ENCODE measurements around the gene BHLHE41. TPM values are rescaled to one million over a fixed set of nuclear protein-coding genes. Genes with fewer than 3 reads are reported as not detected.

BHLHE41 gene
- polyA plus RNA-seq, 2 of the 4 experiments (the other 2 are of a cell fraction), result 0.41 to 0.81 TPM

- TF ChIP-seq SMC3 (IDR thresholded peaks at IDR 0.05) (no peak), JUN (IDR thresholded peaks at IDR 0.05) (peak in 1 of 2 experiments; percentile 35; a peak in 1 of 5 replicates), FOSL2 (IDR thresholded peaks at IDR 0.05) (peak; percentile 18; the same call in 1 of the 2 replicates), FOSL2 (CRISPR knock-in tag; IDR thresholded peaks at IDR 0.05) (peak; percentile 77), CEBPB (IDR thresholded peaks at IDR 0.05) (peak; percentile 21 to 56; a peak in 2 of 4 replicates), PHF8 (IDR thresholded peaks at IDR 0.05; ENCODE audit: borderline replicate concordance, low read depth) (no peak), JUNB (IDR thresholded peaks at IDR 0.05) (0 out of 2 replicates have a peak, but pooled peaks have one; percentile 11), ZFP36 (IDR thresholded peaks at IDR 0.05; ENCODE audit: borderline replicate concordance, partially characterized antibody) (no peak), MAX (IDR thresholded peaks at IDR 0.05) (peak; percentile 33; the same call in 1 of the 2 replicates), FOXS1 (CRISPR knock-in tag; IDR thresholded peaks at IDR 0.05) (no peak), HDAC2 (IDR thresholded peaks at IDR 0.05) (0 out of 2 replicates have a peak, but pooled peaks have one; percentile 61), HOXB5 (CRISPR knock-in tag; IDR thresholded peaks at IDR 0.05) (no peak), USF2 (IDR thresholded peaks at IDR 0.05) (no peak)
- POLR2A ChIA-PET, result interaction anchor here (0.8 to 4.7 kb wide), 4 partner anchors 28 to 149 kb away, joined by 3 to 28 read pairs (median 4); no protein-coding TSS in a partner anchor
Observed at GRCh38 chr12:26125400-26126339, 833 bp upstream of the BHLHE41 start.

GRCh38 chr12:26123482-26123980, 1.3 kb downstream of the BHLHE41 start:
- POLR2A ChIA-PET, result interaction anchor here (1.5 to 4.7 kb wide), 4 partner anchors 10 to 151 kb away, joined by 5 to 28 read pairs (median 8); no protein-coding TSS in a partner anchor
- TF ChIP-seq EP300 (IDR thresholded peaks at IDR 0.05), result 0 out of 5 replicates have a peak, but pooled peaks of 1 of the 2 experiments have one; percentile 23
- TF ChIP-seq HMGXB4 (CRISPR knock-in tag; IDR thresholded peaks at IDR 0.05; ENCODE audit: borderline replicate concordance), result no peak
- TF ChIP-seq HES2 (IDR thresholded peaks at IDR 0.05), result no peak
- no peak for TF ChIP-seq HOXB5 (CRISPR knock-in tag; IDR thresholded peaks at IDR 0.05)
- TF ChIP-seq HEYL (CRISPR knock-in tag; IDR thresholded peaks at IDR 0.05), result no peak
- TF ChIP-seq E2F6 (IDR thresholded peaks at IDR 0.05; ENCODE audit: borderline replicate concordance, low read depth), result 0 out of 2 replicates have a peak, but pooled peaks have one; percentile 6
- no peak for TF ChIP-seq NR3C1 (IDR thresholded peaks at IDR 0.05)
- TF ChIP-seq CHD2 (IDR thresholded peaks at IDR 0.05; ENCODE audit: low read length, partially characterized antibody), result no peak
- TF ChIP-seq FOSL2 (IDR thresholded peaks at IDR 0.05), result no peak
- no peak for TF ChIP-seq FOSL2 (CRISPR knock-in tag; IDR thresholded peaks at IDR 0.05)
- TF ChIP-seq RAD21 (conservative IDR thresholded peaks at IDR 0.05 in 1 of 2, IDR thresholded peaks at IDR 0.05 in 1 of 2), result no peak
- no peak for TF ChIP-seq TFCP2L1 (CRISPR knock-in tag; IDR thresholded peaks at IDR 0.05)
- TF ChIP-seq USF2 (IDR thresholded peaks at IDR 0.05), result no peak
- TF ChIP-seq RARB (CRISPR knock-in tag; IDR thresholded peaks at IDR 0.05), result no peak
- TF ChIP-seq JUN (IDR thresholded peaks at IDR 0.05), result no peak
- TF ChIP-seq SMC3 (IDR thresholded peaks at IDR 0.05), result no peak
- no peak for TF ChIP-seq KDM5A (IDR thresholded peaks at IDR 0.05)
- no peak for TF ChIP-seq BHLHE40 (IDR thresholded peaks at IDR 0.05; ENCODE audit: low read depth, low read length)
- TF ChIP-seq RCOR1 (IDR thresholded peaks at IDR 0.05; ENCODE audit: low read depth, low read length), result no peak
- no peak for TF ChIP-seq CBX2 (IDR thresholded peaks at IDR 0.05; ENCODE audit: borderline replicate concordance, low read depth)
- TF ChIP-seq ZFP36 (IDR thresholded peaks at IDR 0.05; ENCODE audit: borderline replicate concordance, partially characterized antibody), result peak; percentile 6
- 0 out of 2 replicates have a peak, but pooled peaks have one; percentile 65 for TF ChIP-seq RNF2 (IDR thresholded peaks at IDR 0.05; ENCODE audit: borderline replicate concordance, low read depth)
- no peak for TF ChIP-seq SREBF2 (IDR thresholded peaks at IDR 0.05)
- TF ChIP-seq CBX8 (IDR thresholded peaks at IDR 0.05), result no peak; the same call in 1 of the 2 replicates

More at GRCh38 chr12:26125400-26126339, 833 bp upstream of the BHLHE41 start:
- H3K4me2 ChIP-seq, result peak overlapping the region; percentile 99
- DNase-seq (ENCODE audit: low read depth in 1 of 2, low spot score in 1 of 2) (peak; percentile 81 to 82), ATAC-seq (peak; percentile 77 to 85), FAIRE-seq (no peak)
- WGBS (ENCODE audit: missing lambda C conversion rate), result 1% methylated on average over 33 of the region's 66 CpGs
- H3K9me3 ChIP-seq, result no peaks in the 10 kb centered on the region
- peaks cover 17% of the 10 kb centered on the region for H3K4me1 ChIP-seq
- H3K27ac ChIP-seq, result peak overlapping the region; percentile 71 to 78
- CTCF ChIA-PET, result interaction anchor here (7.7 kb wide), 1 partner anchor 147 kb away, joined by 110 read pairs; no protein-coding TSS in a partner anchor
- peak overlapping the region; percentile 73 for H3K4me3 ChIP-seq

More at GRCh38 chr12:26123482-26123980, 1.3 kb downstream of the BHLHE41 start:
- FAIRE-seq (no peak), DNase-seq (ENCODE audit: low read depth in 1 of 2, low spot score in 1 of 2) (no peak), ATAC-seq (peak in 1 of 2 experiments; percentile 6; a peak in 3 of 6 replicates)
- Histone ChIP-seq H3K4me1 (peaks cover 17% of the 10 kb centered on the region), H3K27ac (no peak overlapping the region), H3K4me2 (peak overlapping the region; percentile 95), H3K9me3 (no peaks in the 10 kb centered on the region), H3K4me3 (peak overlapping the region; percentile 52)
- CTCF ChIA-PET, result interaction anchor here (0.6 to 7.7 kb wide), 27 partner anchors 9 to 579 kb away, joined by 3 to 110 read pairs (median 5); no protein-coding TSS in a partner anchor
- WGBS (ENCODE audit: missing lambda C conversion rate), result 36% methylated on average over 8 of the region's 8 CpGs

Data from A549 (cell line).